ENCODE measurements around the gene LCE1D. TPM values are rescaled to one million over a fixed set of nuclear protein-coding genes. Genes with fewer than 3 reads are reported as not detected.
A peak's percentile ranks its signal among the peaks of the same experiment; 100 is the strongest.

The LCE1D gene
- total RNA-seq (2014; rRNA removed; shearing (Covaris generic)) (not detected in 2 replicates), polyA plus RNA-seq (2016; fragmentation: Nextera tagmentation; extraction: Ambion mirVana) (not detected in 2 replicates)

- no peak for TF ChIP-seq EZH2 (IDR thresholded peaks at IDR 0.05; ENCODE audit: insufficient read depth, poor library complexity, severe bottlenecking)
- no peak for TF ChIP-seq EZH2phosphoT487 (IDR thresholded peaks at IDR 0.05; ENCODE audit: insufficient read depth, low read depth)
- H3K79me2 ChIP-seq (ENCODE audit: insufficient read depth) = no peaks in the 10 kb centered on the region
- in situ Hi-C loops (cut with MboI) = no loop called here
- H3K9me2 ChIP-seq (ENCODE audit: insufficient read depth) = no peaks in the 10 kb centered on the region
- H4K20me1 ChIP-seq (ENCODE audit: insufficient read depth) = no peaks in the 10 kb centered on the region
- H3K4me3 ChIP-seq = no peak within 1 kb of the TSS
- H3K9ac ChIP-seq = no peak within 1 kb of the TSS
- DNase-seq = no peak
- H2AFZ ChIP-seq = no peak within 1 kb of the TSS
- peaks cover 9% of the 10 kb centered on the region; the same call in 1 of the 2 replicates for H3K27me3 ChIP-seq (replicated peaks; ENCODE audit: insufficient read depth)
- WGBS, 2 experiments (ENCODE audit: low coverage in 1 of 2, low lambda C conversion rate in 2 of 2, missing lambda C conversion rate in 2 of 2) = 7 to 10% methylated on average over 2 to 3 of the region's 3 CpGs
- no peak within 1 kb of the TSS for H3K27ac ChIP-seq
- H3K4me1 ChIP-seq (ENCODE audit: insufficient read depth) = no peaks in the 10 kb centered on the region
- H3F3A ChIP-seq (ENCODE audit: insufficient read depth) = no peaks in the 10 kb centered on the region
- H3K4me2 ChIP-seq (ENCODE audit: unreplicated experiment) = no peak within 1 kb of the TSS
- H3K36me3 ChIP-seq (ENCODE audit: low read depth) = no peaks in the 10 kb centered on the region
- no peaks in the 10 kb centered on the region for H3K9me3 ChIP-seq (ENCODE audit: low read depth)
These were observed at the start of gene LCE1D for GRCh38 chr1:152796421-152796820. LCE1D (plus strand) TSS chr1:152796721; CDS start chr1:152797795, 1,074 bp downstream.

- Histone ChIP-seq H3K9ac (no peak overlapping the region), H3F3A (ENCODE audit: insufficient read depth) (peaks cover 39% of the 10 kb centered on the region), H3K79me2 (ENCODE audit: insufficient read depth) (no peaks in the 10 kb centered on the region), H3K4me3 (no peak overlapping the region), H3K9me3 (ENCODE audit: low read depth) (no peaks in the 10 kb centered on the region), H3K9me2 (ENCODE audit: insufficient read depth) (no peaks in the 10 kb centered on the region), H2AFZ (no peak overlapping the region), H3K36me3 (ENCODE audit: low read depth) (no peaks in the 10 kb centered on the region), H4K20me1 (ENCODE audit: insufficient read depth) (no peaks in the 10 kb centered on the region), H3K27me3 (replicated peaks; ENCODE audit: insufficient read depth) (no peaks in the 10 kb centered on the region), H3K27ac (peak overlapping the region; percentile 16), H3K4me2 (ENCODE audit: unreplicated experiment) (peak overlapping the region; percentile 22), H3K4me1 (ENCODE audit: insufficient read depth) (peaks cover 73% of the 10 kb centered on the region)
- WGBS, 2 experiments (ENCODE audit: low coverage in 1 of 2, low lambda C conversion rate in 2 of 2, missing lambda C conversion rate in 2 of 2) = 0% methylated on average over 1 of the region's 1 CpG
- TF ChIP-seq EZH2phosphoT487 (IDR thresholded peaks at IDR 0.05; ENCODE audit: insufficient read depth, low read depth) = no peak
- TF ChIP-seq EZH2 (IDR thresholded peaks at IDR 0.05; ENCODE audit: insufficient read depth, poor library complexity, severe bottlenecking) = no peak
- peak; percentile 58 for DNase-seq
- in situ Hi-C loops (cut with MboI) = no loop called here
These were observed 48.7 kb upstream of the LCE1D start for GRCh38 chr1:152747831-152748230.

GRCh38 chr1:152752225-152752624 is 44.3 kb upstream of the LCE1D start:
- no peaks in the 10 kb centered on the region for H4K20me1 ChIP-seq (ENCODE audit: insufficient read depth)
- peak; percentile 96 for DNase-seq
- in situ Hi-C loops (cut with MboI) = no loop called here
- H3K27me3 ChIP-seq (replicated peaks; ENCODE audit: insufficient read depth) = no peaks in the 10 kb centered on the region
- peaks cover 39% of the 10 kb centered on the region for H3K4me1 ChIP-seq (ENCODE audit: insufficient read depth)
- 0% methylated on average over 1 of the region's 1 CpG for WGBS, 2 experiments (ENCODE audit: low coverage in 1 of 2, low lambda C conversion rate in 2 of 2, missing lambda C conversion rate in 2 of 2)
- H2AFZ ChIP-seq = no peak overlapping the region
- TF ChIP-seq EZH2phosphoT487 (IDR thresholded peaks at IDR 0.05; ENCODE audit: insufficient read depth, low read depth) (no peak), EZH2 (IDR thresholded peaks at IDR 0.05; ENCODE audit: insufficient read depth, poor library complexity, severe bottlenecking) (no peak)
- H3K9me3 ChIP-seq (ENCODE audit: low read depth) = no peaks in the 10 kb centered on the region
- H3F3A ChIP-seq (ENCODE audit: insufficient read depth) = peaks cover 22% of the 10 kb centered on the region
- peak overlapping the region; percentile 66 for H3K27ac ChIP-seq
- H3K4me2 ChIP-seq (ENCODE audit: unreplicated experiment) = peak overlapping the region; percentile 66
- H3K4me3 ChIP-seq = peak overlapping the region; percentile 31; the same call in 1 of the 2 replicates
- H3K9me2 ChIP-seq (ENCODE audit: insufficient read depth) = no peaks in the 10 kb centered on the region
- H3K79me2 ChIP-seq (ENCODE audit: insufficient read depth) = no peaks in the 10 kb centered on the region
- no peaks in the 10 kb centered on the region for H3K36me3 ChIP-seq (ENCODE audit: low read depth)
- H3K9ac ChIP-seq = no peak overlapping the region

GRCh38 chr1:152753586-152753985 is 42.9 kb upstream of the LCE1D start:
- H3K79me2 ChIP-seq (ENCODE audit: insufficient read depth) = no peaks in the 10 kb centered on the region
- H3K4me1 ChIP-seq (ENCODE audit: insufficient read depth) = peaks cover 35% of the 10 kb centered on the region
- no peak overlapping the region for H3K4me3 ChIP-seq
- H3F3A ChIP-seq (ENCODE audit: insufficient read depth) = peaks cover 14% of the 10 kb centered on the region
- H3K9me2 ChIP-seq (ENCODE audit: insufficient read depth) = no peaks in the 10 kb centered on the region
- WGBS, 2 experiments (ENCODE audit: low coverage in 1 of 2, low lambda C conversion rate in 2 of 2, missing lambda C conversion rate in 2 of 2) = 34 to 42% methylated on average over 1 of the region's 1 CpG
- 0 out of 2 replicates have a peak overlapping the region, but pooled peaks have one; percentile 7 for H2AFZ ChIP-seq
- H3K36me3 ChIP-seq (ENCODE audit: low read depth) = no peaks in the 10 kb centered on the region
- no peaks in the 10 kb centered on the region for H3K27me3 ChIP-seq (replicated peaks; ENCODE audit: insufficient read depth)
- no peaks in the 10 kb centered on the region for H4K20me1 ChIP-seq (ENCODE audit: insufficient read depth)
- TF ChIP-seq EZH2 (IDR thresholded peaks at IDR 0.05; ENCODE audit: insufficient read depth, poor library complexity, severe bottlenecking) (no peak), EZH2phosphoT487 (IDR thresholded peaks at IDR 0.05; ENCODE audit: insufficient read depth, low read depth) (no peak)
- no peak overlapping the region for H3K27ac ChIP-seq
- H3K4me2 ChIP-seq (ENCODE audit: unreplicated experiment) = no peak overlapping the region
- DNase-seq = no peak
- H3K9ac ChIP-seq = no peak overlapping the region
- in situ Hi-C loops (cut with MboI) = no loop called here
- H3K9me3 ChIP-seq (ENCODE audit: low read depth) = no peaks in the 10 kb centered on the region

Data from GM23248 (cell line).